ENCODE data around the gene NABP1. TPM values are rescaled to one million over a fixed set of nuclear protein-coding genes. Genes with fewer than 3 reads are reported as not detected.

Gene NABP1, protein sequence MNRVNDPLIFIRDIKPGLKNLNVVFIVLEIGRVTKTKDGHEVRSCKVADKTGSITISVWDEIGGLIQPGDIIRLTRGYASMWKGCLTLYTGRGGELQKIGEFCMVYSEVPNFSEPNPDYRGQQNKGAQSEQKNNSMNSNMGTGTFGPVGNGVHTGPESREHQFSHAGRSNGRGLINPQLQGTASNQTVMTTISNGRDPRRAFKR
- total RNA-seq (10 to 100 TPM in 1 of 2 donors, 1 to 10 TPM in 1; 9.9 to 26.8 TPM), polyA plus RNA-seq (10 to 100 TPM in 1 of 2 donors, 1 to 10 TPM in 1; 3.6 to 35.5 TPM)

DNA sequence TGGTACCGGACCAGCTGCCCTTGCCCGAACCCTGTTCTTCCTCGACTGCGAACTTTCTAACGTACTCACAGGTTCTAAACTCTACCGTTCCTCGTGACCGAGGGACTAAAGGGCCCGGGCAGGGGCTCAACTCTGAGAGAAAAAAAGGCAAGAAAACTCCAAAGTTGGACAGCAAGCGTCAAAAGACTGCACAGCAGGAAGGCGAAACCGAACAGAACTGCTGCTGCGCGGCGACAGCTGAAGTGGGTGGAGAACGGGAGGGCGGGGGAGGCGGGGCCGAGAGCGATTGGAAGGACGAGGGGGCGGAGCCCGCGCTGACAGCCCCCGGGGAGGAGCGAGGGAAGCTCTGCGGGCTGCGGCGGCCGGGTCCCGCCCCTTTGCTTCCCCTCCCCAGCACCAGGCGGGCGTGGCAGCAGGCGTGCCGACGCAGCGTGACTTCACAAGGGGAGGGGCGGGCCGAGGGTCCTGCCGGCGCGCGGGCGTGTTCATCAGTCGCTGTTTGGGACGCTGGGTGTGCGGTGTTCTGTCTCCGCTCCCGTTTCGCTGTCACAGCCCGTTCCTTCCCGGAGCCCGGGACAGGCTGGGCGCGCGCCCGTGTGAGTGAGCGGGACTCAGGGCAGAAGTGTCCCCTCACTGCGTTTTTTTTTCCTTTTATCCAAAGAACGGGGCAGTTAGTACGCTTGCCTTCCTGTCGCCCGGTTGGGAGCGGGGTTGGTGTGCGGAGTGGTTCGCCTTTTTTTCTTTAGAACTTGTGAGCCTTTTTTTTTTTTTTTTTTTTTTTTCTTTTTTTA is at the start of gene NABP1:
NABP1 (plus strand) TSS at position 491 of the 791 bp plus-strand sequence. CDS start 479 bp downstream, outside the sequence.
- H3K27ac ChIP-seq (ENCODE audit: low read depth in 1 of 2, low read length in 2 of 2) = peak within 1 kb of the TSS; percentile 98 to 99
- peak; percentile 96 for DNase-seq (ENCODE audit: low spot score)
- peaks cover 0 to 6% (median 1%) of the 10 kb centered on the region in 4 donors for H3K36me3 ChIP-seq (ENCODE audit: control insufficient read depth in 4 of 4, insufficient read depth in 3 of 4, low read depth in 1 of 4, low read length in 3 of 4)
- WGBS = under 1% methylated on average over 66 of the region's 66 CpGs
- H3K27me3 ChIP-seq (ENCODE audit: control insufficient read depth in 4 of 4, insufficient read depth in 4 of 4, low read length in 3 of 4) = no peaks in the 10 kb centered on the region
- peak within 1 kb of the TSS; percentile 70 to 98 (median 79) for H3K4me3 ChIP-seq (ENCODE audit: low read depth in 1 of 3, low read length in 3 of 3)
- peaks cover 0 to 15% (median 3%) of the 10 kb centered on the region in 4 donors for H3K4me1 ChIP-seq (ENCODE audit: control insufficient read depth in 4 of 4, insufficient read depth in 4 of 4, low read length in 3 of 4)
- no peaks in the 10 kb centered on the region for H3K9me3 ChIP-seq (ENCODE audit: control insufficient read depth in 4 of 4, low read length in 3 of 4)
- TF ChIP-seq, protein P1, sequence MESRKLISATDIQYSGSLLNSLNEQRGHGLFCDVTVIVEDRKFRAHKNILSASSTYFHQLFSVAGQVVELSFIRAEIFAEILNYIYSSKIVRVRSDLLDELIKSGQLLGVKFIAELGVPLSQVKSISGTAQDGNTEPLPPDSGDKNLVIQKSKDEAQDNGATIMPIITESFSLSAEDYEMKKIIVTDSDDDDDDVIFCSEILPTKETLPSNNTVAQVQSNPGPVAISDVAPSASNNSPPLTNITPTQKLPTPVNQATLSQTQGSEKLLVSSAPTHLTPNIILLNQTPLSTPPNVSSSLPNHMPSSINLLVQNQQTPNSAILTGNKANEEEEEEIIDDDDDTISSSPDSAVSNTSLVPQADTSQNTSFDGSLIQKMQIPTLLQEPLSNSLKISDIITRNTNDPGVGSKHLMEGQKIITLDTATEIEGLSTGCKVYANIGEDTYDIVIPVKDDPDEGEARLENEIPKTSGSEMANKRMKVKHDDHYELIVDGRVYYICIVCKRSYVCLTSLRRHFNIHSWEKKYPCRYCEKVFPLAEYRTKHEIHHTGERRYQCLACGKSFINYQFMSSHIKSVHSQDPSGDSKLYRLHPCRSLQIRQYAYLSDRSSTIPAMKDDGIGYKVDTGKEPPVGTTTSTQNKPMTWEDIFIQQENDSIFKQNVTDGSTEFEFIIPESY (IDR thresholded peaks at IDR 0.05) = no peak
- TF ChIP-seq HNF4A (conservative IDR thresholded peaks at IDR 0.05) (no peak), RAD21 (IDR thresholded peaks at IDR 0.05) (peak in 1 of 2 donors; percentile 33), HNF4G (IDR thresholded peaks at IDR 0.05) (no peak), YY1 (IDR thresholded peaks at IDR 0.05) (peak; percentile 36), RXRA (IDR thresholded peaks at IDR 0.05) (peak in 1 of 2 donors; percentile 12), FOXA2 (IDR thresholded peaks at IDR 0.05) (no peak), FOXA1 (IDR thresholded peaks at IDR 0.05) (peak; percentile 28), EGR1 (IDR thresholded peaks at IDR 0.05; ENCODE audit: low read depth in 2 of 2) (no peak), TAF1 (conservative IDR thresholded peaks at IDR 0.05) (peak; percentile 99), GABPA (IDR thresholded peaks at IDR 0.05 in 1 of 2, conservative IDR thresholded peaks at IDR 0.05 in 1 of 2) (no peak), JUND (IDR thresholded peaks at IDR 0.05) (peak in 1 of 2 donors; percentile 24), NR2F2 (IDR thresholded peaks at IDR 0.05) (peak; percentile 8), SP1 (IDR thresholded peaks at IDR 0.05) (peak; percentile 85)
- TF ChIP-seq, protein P2, sequence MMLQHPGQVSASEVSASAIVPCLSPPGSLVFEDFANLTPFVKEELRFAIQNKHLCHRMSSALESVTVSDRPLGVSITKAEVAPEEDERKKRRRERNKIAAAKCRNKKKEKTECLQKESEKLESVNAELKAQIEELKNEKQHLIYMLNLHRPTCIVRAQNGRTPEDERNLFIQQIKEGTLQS (IDR thresholded peaks at IDR 0.05) = no peak
- TF ChIP-seq, protein P3, sequence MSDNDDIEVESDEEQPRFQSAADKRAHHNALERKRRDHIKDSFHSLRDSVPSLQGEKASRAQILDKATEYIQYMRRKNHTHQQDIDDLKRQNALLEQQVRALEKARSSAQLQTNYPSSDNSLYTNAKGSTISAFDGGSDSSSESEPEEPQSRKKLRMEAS (IDR thresholded peaks at IDR 0.05) = peak; percentile 47
- TF ChIP-seq, protein P4, sequence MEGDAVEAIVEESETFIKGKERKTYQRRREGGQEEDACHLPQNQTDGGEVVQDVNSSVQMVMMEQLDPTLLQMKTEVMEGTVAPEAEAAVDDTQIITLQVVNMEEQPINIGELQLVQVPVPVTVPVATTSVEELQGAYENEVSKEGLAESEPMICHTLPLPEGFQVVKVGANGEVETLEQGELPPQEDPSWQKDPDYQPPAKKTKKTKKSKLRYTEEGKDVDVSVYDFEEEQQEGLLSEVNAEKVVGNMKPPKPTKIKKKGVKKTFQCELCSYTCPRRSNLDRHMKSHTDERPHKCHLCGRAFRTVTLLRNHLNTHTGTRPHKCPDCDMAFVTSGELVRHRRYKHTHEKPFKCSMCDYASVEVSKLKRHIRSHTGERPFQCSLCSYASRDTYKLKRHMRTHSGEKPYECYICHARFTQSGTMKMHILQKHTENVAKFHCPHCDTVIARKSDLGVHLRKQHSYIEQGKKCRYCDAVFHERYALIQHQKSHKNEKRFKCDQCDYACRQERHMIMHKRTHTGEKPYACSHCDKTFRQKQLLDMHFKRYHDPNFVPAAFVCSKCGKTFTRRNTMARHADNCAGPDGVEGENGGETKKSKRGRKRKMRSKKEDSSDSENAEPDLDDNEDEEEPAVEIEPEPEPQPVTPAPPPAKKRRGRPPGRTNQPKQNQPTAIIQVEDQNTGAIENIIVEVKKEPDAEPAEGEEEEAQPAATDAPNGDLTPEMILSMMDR (IDR thresholded peaks at IDR 0.05; ENCODE audit: low read depth, low read length, missing input control) = no peak
- TF ChIP-seq, protein P5, sequence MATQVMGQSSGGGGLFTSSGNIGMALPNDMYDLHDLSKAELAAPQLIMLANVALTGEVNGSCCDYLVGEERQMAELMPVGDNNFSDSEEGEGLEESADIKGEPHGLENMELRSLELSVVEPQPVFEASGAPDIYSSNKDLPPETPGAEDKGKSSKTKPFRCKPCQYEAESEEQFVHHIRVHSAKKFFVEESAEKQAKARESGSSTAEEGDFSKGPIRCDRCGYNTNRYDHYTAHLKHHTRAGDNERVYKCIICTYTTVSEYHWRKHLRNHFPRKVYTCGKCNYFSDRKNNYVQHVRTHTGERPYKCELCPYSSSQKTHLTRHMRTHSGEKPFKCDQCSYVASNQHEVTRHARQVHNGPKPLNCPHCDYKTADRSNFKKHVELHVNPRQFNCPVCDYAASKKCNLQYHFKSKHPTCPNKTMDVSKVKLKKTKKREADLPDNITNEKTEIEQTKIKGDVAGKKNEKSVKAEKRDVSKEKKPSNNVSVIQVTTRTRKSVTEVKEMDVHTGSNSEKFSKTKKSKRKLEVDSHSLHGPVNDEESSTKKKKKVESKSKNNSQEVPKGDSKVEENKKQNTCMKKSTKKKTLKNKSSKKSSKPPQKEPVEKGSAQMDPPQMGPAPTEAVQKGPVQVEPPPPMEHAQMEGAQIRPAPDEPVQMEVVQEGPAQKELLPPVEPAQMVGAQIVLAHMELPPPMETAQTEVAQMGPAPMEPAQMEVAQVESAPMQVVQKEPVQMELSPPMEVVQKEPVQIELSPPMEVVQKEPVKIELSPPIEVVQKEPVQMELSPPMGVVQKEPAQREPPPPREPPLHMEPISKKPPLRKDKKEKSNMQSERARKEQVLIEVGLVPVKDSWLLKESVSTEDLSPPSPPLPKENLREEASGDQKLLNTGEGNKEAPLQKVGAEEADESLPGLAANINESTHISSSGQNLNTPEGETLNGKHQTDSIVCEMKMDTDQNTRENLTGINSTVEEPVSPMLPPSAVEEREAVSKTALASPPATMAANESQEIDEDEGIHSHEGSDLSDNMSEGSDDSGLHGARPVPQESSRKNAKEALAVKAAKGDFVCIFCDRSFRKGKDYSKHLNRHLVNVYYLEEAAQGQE (IDR thresholded peaks at IDR 0.05) = peak; percentile 97
- H3K9ac ChIP-seq (ENCODE audit: low read depth in 1 of 2, low read length in 2 of 2) = peak within 1 kb of the TSS; percentile 97 to 100
